GM23338 (cell line): ENCODE measurements around the gene GRID1. TPM values are rescaled to one million over a fixed set of nuclear protein-coding genes. Genes with fewer than 3 reads are reported as not detected.

Source experiments
- ATAC-seq: fragments of 200-7000 bp; cut with Tn5 transposase; 3 replicates; pipeline ENCODE4 v1.9.1; 2020
- DNase-seq: peaks from one replicate; pipeline ENCODE4 v3.0.0-alpha.2; 2015; ENCODE audit warnings: low spot score
- H2AFZ ChIP-seq: fragments of 200-600 bp; sonication (generic); 2 replicates; pipeline ENCODE4 v1.8.0; 2016; ENCODE audit warnings: antibody characterized with exemption, mild to moderate bottlenecking, moderate library complexity
- H3F3A ChIP-seq: fragments of 200-600 bp; sonication (generic); replicated peaks from 2 replicates; pipeline ENCODE4 v1.8.0; 2017; ENCODE audit warnings: antibody characterized with exemption, mixed run types, low read depth
- H3K27ac ChIP-seq: fragments of 200-600 bp; sonication (generic); 2 replicates; pipeline ENCODE4 v1.6.1; 2016; ENCODE audit warnings: low read depth
- H3K27me3 ChIP-seq: fragments of 200-600 bp; sonication (generic); 2 replicates; pipeline ENCODE4 v1.8.0; 2016; ENCODE audit warnings: mild to moderate bottlenecking, mixed run types, moderate library complexity; ENCODE audit not compliant: insufficient read depth
- H3K36me3 ChIP-seq: fragments of 200-600 bp; sonication (generic); 2 replicates; pipeline ENCODE4 v1.8.0; 2016; ENCODE audit warnings: mild to moderate bottlenecking; ENCODE audit not compliant: insufficient read depth
- H3K4me1 ChIP-seq: fragments of 200-600 bp; sonication (generic); 2 replicates; pipeline ENCODE4 v1.8.0; 2016; ENCODE audit warnings: mild to moderate bottlenecking, moderate library complexity; ENCODE audit not compliant: insufficient read depth
- H3K4me2 ChIP-seq: fragments of 200-600 bp; sonication (generic); 2 replicates; pipeline ENCODE4 v1.7.1; 2017; ENCODE audit warnings: mixed run types
- H3K4me3 ChIP-seq: fragments of 200-600 bp; sonication (generic); 2 replicates; pipeline ENCODE4 v1.6.1; 2016; ENCODE audit warnings: mixed run types
- H3K79me2 ChIP-seq: fragments of 200-600 bp; sonication (generic); replicated peaks from 2 replicates; pipeline ENCODE4 v1.8.0; 2017; ENCODE audit warnings: mild to moderate bottlenecking; ENCODE audit not compliant: insufficient read depth
- H3K9me2 ChIP-seq: fragments of 200-600 bp; sonication (generic); 2 replicates; pipeline ENCODE4 v1.8.0; 2017; ENCODE audit not compliant: insufficient read depth
- H4K20me1 ChIP-seq: fragments of 200-600 bp; sonication (generic); replicated peaks from 2 replicates; pipeline ENCODE4 v1.8.0; 2017; ENCODE audit warnings: mild to moderate bottlenecking; ENCODE audit not compliant: insufficient read depth
- H3K27ac Mint-ChIP-seq: 2 replicates; pipeline ENCODE4 v1.8.0; 2020; ENCODE audit warnings: inconsistent platforms, mild to moderate bottlenecking, moderate library complexity, mixed read lengths
- H3K27me3 Mint-ChIP-seq: 3 replicates; pipeline ENCODE4 v1.8.0; 2022; ENCODE audit warnings: low read depth, mild to moderate bottlenecking, moderate library complexity, mixed read lengths, inconsistent platforms; ENCODE audit not compliant: insufficient read depth, poor library complexity
- H3K36me3 Mint-ChIP-seq: 3 replicates; pipeline ENCODE4 v1.8.0; 2021; ENCODE audit warnings: low read depth, mild to moderate bottlenecking, inconsistent platforms, moderate library complexity, mixed read lengths
- H3K4me1 Mint-ChIP-seq: 3 replicates; pipeline ENCODE4 v1.8.0; 2020; ENCODE audit warnings: mild to moderate bottlenecking, inconsistent platforms, mixed read lengths
- H3K4me3 Mint-ChIP-seq: 3 replicates; pipeline ENCODE4 v1.8.0; 2021; ENCODE audit warnings: moderate library complexity, mild to moderate bottlenecking, inconsistent platforms, mixed read lengths
- H3K9me3 Mint-ChIP-seq: 3 replicates; pipeline ENCODE4 v1.8.0; 2020; ENCODE audit warnings: moderate library complexity, mild to moderate bottlenecking, inconsistent platforms, mixed read lengths
- EZH2phosphoT487 ChIP-seq: fragments of 200-600 bp; sonication (generic); IDR thresholded peaks from one replicate; pipeline ENCODE4 v1.8.1; 2018; ENCODE audit warnings: antibody characterized with exemption; ENCODE audit not compliant: unreplicated experiment
- JUNB ChIP-seq: IDR thresholded peaks from one replicate; pipeline ENCODE4 v1.6.1; 2016; ENCODE audit warnings: antibody characterized with exemption; ENCODE audit not compliant: unreplicated experiment
- NANOG ChIP-seq: IDR thresholded peaks from 2 replicates; pipeline ENCODE4 v1.6.1; 2016; ENCODE audit warnings: antibody characterized with exemption, borderline replicate concordance
- POLR2AphosphoS5 ChIP-seq: IDR thresholded peaks from 2 replicates; pipeline ENCODE4 v1.6.1; 2016; ENCODE audit warnings: antibody characterized with exemption, low read depth
- ZNF114 ChIP-seq: fragments of 250-450 bp; sonication (Bioruptor Pico); IDR thresholded peaks from 2 replicates; pipeline ENCODE4 v1.5.0; 2020; ENCODE audit warnings: mild to moderate bottlenecking, moderate library complexity
- ZNF331 ChIP-seq: fragments of 250-450 bp; sonication (Bioruptor Pico); IDR thresholded peaks from 2 replicates; pipeline ENCODE4 v1.5.0; 2020; ENCODE audit warnings: low read depth, mild to moderate bottlenecking, moderate library complexity
- polyA plus RNA-seq: library from polyadenylated mRNA; unstranded; fragments of >200 nt; fragmentation: Nextera tagmentation; extraction: Ambion mirVana; gene quantifications from 2 replicates; pipeline ENCODE4 v1.2.1, GENCODE V29; 2016
- total RNA-seq: library from RNA; depleted of rRNA; stranded (reverse); fragments of >200 nt; shearing (Covaris generic); gene quantifications from 2 replicates; pipeline ENCODE4 v1.2.3, GENCODE V29; 2014
- TF ChIP-seq, protein P1 (sequence below): fragments of 250-450 bp; sonication (Bioruptor Pico); IDR thresholded peaks from 2 replicates; pipeline ENCODE4 v1.5.0; 2020; ENCODE audit warnings: mild to moderate bottlenecking, moderate library complexity
- TF ChIP-seq, protein P2 (sequence below), 2 experiments: fragments of 200-600 bp in 1 of 2; sonication (generic) in 1 of 2; conservative IDR thresholded peaks; 2 replicates each; pipeline versions ENCODE4 v1.5.1 to v1.6.1; 2016 to 2017; ENCODE audit warnings: antibody characterized with exemption in 2 of 2, low read depth in 2 of 2, mild to moderate bottlenecking in 2 of 2, moderate library complexity in 1 of 2

GRID1 gene
- total and polyA plus RNA-seq, 2 experiments from 2014 or later, result 0.14 to 0.15 TPM

DNA sequence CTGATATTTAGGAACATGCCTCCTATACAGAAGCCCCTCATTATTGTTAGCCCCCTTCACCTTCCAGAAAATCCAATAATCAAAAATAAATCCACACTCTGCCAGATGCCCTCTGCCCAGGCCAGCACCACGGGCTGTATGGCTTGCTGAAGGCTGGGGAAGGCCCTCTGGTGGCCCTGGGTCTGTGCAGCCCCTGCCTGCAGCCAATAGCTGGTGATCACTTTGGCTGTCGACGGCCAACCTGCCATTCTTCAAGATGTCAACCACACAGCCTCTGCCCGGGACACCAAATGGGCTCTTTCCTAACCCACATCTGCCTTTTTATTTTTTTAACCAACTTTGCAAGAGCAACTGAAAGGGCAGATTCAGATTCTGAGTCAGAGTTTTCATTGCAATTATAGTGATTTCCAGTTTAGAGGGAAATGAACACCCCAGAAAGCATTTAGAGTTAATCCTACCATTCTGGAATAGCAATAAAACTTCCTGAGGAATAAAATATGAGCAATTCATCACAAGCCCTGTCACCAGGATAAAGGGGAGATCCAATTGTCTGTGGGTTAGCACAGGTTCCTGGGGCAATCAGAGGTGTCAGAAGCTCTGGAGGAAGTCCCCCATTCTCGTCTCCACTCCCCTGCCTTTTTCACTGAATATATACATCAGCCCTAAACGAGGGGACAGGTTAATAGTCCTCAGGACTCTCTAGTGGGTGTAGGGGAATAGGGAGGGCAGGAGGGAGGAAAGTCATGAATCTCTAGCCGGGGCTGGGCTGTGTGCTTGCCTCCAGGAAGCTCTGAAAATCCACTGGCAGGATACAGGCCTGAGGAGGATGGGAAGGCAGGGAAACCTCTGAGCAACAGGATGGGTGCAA lies 211.3 kb downstream of the GRID1 start:
- TF ChIP-seq, protein P1, sequence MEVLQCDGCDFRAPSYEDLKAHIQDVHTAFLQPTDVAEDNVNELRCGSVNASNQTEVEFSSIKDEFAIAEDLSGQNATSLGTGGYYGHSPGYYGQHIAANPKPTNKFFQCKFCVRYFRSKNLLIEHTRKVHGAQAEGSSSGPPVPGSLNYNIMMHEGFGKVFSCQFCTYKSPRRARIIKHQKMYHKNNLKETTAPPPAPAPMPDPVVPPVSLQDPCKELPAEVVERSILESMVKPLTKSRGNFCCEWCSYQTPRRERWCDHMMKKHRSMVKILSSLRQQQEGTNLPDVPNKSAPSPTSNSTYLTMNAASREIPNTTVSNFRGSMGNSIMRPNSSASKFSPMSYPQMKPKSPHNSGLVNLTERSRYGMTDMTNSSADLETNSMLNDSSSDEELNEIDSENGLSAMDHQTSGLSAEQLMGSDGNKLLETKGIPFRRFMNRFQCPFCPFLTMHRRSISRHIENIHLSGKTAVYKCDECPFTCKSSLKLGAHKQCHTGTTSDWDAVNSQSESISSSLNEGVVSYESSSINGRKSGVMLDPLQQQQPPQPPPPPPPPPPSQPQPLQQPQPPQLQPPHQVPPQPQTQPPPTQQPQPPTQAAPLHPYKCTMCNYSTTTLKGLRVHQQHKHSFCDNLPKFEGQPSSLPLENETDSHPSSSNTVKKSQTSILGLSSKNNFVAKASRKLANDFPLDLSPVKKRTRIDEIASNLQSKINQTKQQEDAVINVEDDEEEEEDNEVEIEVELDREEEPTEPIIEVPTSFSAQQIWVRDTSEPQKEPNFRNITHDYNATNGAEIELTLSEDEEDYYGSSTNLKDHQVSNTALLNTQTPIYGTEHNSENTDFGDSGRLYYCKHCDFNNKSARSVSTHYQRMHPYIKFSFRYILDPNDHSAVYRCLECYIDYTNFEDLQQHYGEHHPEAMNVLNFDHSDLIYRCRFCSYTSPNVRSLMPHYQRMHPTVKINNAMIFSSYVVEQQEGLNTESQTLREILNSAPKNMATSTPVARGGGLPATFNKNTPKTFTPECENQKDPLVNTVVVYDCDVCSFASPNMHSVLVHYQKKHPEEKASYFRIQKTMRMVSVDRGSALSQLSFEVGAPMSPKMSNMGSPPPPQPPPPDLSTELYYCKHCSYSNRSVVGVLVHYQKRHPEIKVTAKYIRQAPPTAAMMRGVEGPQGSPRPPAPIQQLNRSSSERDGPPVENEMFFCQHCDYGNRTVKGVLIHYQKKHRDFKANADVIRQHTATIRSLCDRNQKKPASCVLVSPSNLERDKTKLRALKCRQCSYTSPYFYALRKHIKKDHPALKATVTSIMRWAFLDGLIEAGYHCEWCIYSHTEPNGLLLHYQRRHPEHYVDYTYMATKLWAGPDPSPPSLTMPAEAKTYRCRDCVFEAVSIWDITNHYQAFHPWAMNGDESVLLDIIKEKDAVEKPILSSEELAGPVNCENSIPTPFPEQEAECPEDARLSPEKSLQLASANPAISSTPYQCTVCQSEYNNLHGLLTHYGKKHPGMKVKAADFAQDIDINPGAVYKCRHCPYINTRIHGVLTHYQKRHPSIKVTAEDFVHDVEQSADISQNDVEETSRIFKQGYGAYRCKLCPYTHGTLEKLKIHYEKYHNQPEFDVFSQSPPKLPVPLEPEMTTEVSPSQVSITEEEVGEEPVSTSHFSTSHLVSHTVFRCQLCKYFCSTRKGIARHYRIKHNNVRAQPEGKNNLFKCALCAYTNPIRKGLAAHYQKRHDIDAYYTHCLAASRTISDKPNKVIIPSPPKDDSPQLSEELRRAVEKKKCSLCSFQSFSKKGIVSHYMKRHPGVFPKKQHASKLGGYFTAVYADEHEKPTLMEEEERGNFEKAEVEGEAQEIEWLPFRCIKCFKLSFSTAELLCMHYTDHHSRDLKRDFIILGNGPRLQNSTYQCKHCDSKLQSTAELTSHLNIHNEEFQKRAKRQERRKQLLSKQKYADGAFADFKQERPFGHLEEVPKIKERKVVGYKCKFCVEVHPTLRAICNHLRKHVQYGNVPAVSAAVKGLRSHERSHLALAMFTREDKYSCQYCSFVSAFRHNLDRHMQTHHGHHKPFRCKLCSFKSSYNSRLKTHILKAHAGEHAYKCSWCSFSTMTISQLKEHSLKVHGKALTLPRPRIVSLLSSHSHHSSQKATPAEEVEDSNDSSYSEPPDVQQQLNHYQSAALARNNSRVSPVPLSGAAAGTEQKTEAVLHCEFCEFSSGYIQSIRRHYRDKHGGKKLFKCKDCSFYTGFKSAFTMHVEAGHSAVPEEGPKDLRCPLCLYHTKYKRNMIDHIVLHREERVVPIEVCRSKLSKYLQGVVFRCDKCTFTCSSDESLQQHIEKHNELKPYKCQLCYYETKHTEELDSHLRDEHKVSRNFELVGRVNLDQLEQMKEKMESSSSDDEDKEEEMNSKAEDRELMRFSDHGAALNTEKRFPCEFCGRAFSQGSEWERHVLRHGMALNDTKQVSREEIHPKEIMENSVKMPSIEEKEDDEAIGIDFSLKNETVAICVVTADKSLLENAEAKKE (CRISPR knock-in tag), result no peak
- TF ChIP-seq NANOG (no peak), ZNF331 (CRISPR knock-in tag) (no peak), POLR2AphosphoS5 (no peak), JUNB (no peak), ZNF114 (CRISPR knock-in tag) (no peak), EZH2phosphoT487 (no peak)
- TF ChIP-seq, protein P2, sequence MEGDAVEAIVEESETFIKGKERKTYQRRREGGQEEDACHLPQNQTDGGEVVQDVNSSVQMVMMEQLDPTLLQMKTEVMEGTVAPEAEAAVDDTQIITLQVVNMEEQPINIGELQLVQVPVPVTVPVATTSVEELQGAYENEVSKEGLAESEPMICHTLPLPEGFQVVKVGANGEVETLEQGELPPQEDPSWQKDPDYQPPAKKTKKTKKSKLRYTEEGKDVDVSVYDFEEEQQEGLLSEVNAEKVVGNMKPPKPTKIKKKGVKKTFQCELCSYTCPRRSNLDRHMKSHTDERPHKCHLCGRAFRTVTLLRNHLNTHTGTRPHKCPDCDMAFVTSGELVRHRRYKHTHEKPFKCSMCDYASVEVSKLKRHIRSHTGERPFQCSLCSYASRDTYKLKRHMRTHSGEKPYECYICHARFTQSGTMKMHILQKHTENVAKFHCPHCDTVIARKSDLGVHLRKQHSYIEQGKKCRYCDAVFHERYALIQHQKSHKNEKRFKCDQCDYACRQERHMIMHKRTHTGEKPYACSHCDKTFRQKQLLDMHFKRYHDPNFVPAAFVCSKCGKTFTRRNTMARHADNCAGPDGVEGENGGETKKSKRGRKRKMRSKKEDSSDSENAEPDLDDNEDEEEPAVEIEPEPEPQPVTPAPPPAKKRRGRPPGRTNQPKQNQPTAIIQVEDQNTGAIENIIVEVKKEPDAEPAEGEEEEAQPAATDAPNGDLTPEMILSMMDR (conservative IDR thresholded peaks at IDR 0.05; ENCODE audit: low read depth in 2 of 2), result peak; percentile 14 to 39; a peak in 2 of 4 replicates
- peak; percentile 22 for DNase-seq
- Mint-ChIP-seq H3K36me3 (peaks cover 3% of the 10 kb centered on the region; the same call in 1 of the 3 replicates), H3K9me3 (peaks cover 13% of the 10 kb centered on the region; the same call in 2 of the 3 replicates), H3K27me3 (peaks cover 7% of the 10 kb centered on the region), H3K4me1 (no peaks in the 10 kb centered on the region), H3K27ac (no peak overlapping the region), H3K4me3 (no peak overlapping the region)
- no peak overlapping the region for H2AFZ ChIP-seq
- no peaks in the 10 kb centered on the region for H3K36me3 ChIP-seq
- no peak overlapping the region for H3K4me3 ChIP-seq
- H3F3A ChIP-seq, result no peaks in the 10 kb centered on the region
- ATAC-seq, result peak; percentile 78
- H3K79me2 ChIP-seq, result no peaks in the 10 kb centered on the region
- no peaks in the 10 kb centered on the region for H3K27me3 ChIP-seq
- H3K4me1 ChIP-seq, result no peaks in the 10 kb centered on the region
- H3K9me2 ChIP-seq, result peaks cover 6% of the 10 kb centered on the region; the same call in 1 of the 2 replicates
- H4K20me1 ChIP-seq, result no peaks in the 10 kb centered on the region
- no peak overlapping the region for H3K4me2 ChIP-seq
- no peak overlapping the region for H3K27ac ChIP-seq
